Measurements from ENCODE around the gene ALG14.

GRCh38 chr1:95089650-95090287, 17.0 kb upstream of the ALG14 start:
- TF ChIP-seq CTCF (IDR thresholded peaks at IDR 0.05) = no peak
- TF ChIP-seq POLR2A (IDR thresholded peaks at IDR 0.05) = no peak
- TF ChIP-seq POLR2AphosphoS5 (IDR thresholded peaks at IDR 0.05) = no peak
- TF ChIP-seq EP300 (IDR thresholded peaks at IDR 0.05) = no peak

All from upper lobe of left lung (tissue), 4 donors.